IPS-18a (cell line): Measurements from ENCODE around the gene MAP3K19.
A peak's percentile ranks its signal among the peaks of the same experiment; 100 is the strongest.

Experiments
- H3K27ac ChIP-seq: one replicate; pipeline ENCODE4 v1.5.1; 2013; ENCODE audit warnings: low read length
- H3K27me3 ChIP-seq: one replicate; pipeline ENCODE4 v1.6.1; 2013; ENCODE audit warnings: mild to moderate bottlenecking, low read length; ENCODE audit not compliant: control insufficient read depth, insufficient read depth
- H3K36me3 ChIP-seq: one replicate; pipeline ENCODE4 v1.6.1; 2013; ENCODE audit warnings: low read depth, low read length; ENCODE audit not compliant: control insufficient read depth
- H3K4me1 ChIP-seq: one replicate; pipeline ENCODE4 v1.6.1; 2013; ENCODE audit warnings: low read depth, low read length; ENCODE audit not compliant: control insufficient read depth
- H3K4me3 ChIP-seq: one replicate; pipeline ENCODE4 v1.5.1; 2013; ENCODE audit warnings: low read length
- H3K9ac ChIP-seq: one replicate; pipeline ENCODE4 v1.6.1; 2013; ENCODE audit warnings: mild to moderate bottlenecking, low read length, moderate library complexity
- H3K9me3 ChIP-seq: one replicate; pipeline ENCODE4 v1.6.1; 2013; ENCODE audit warnings: low read depth, low read length; ENCODE audit not compliant: control insufficient read depth

MAP3K19 gene

DNA sequence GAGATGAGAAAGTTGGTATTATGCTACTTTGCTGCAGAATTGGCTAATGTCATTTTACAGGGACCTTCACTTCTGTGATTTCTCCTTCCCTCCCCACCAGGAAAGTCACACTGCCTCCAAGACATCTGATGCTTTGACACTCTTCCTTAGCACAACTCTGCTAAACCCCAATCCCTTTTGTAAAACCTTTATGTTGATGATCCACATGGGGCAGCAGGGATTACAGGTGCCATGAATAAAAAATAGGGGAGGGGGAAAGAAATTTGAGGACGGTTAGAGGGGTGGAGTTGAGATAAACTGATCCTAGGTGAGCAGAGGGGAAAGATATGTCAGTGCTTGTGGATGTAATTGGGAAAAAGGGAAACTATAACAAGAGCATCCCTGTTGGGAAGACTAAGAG lies 102.3 kb downstream of the MAP3K19 start:
- H3K27ac ChIP-seq: no peak overlapping the region
- H3K9ac ChIP-seq: no peak overlapping the region
- H3K4me1 ChIP-seq: peaks cover 15% of the 10 kb centered on the region
- no peaks in the 10 kb centered on the region for H3K9me3 ChIP-seq
- H3K4me3 ChIP-seq: no peak overlapping the region
- H3K27me3 ChIP-seq: no peaks in the 10 kb centered on the region
- peaks cover 60% of the 10 kb centered on the region for H3K36me3 ChIP-seq

DNA sequence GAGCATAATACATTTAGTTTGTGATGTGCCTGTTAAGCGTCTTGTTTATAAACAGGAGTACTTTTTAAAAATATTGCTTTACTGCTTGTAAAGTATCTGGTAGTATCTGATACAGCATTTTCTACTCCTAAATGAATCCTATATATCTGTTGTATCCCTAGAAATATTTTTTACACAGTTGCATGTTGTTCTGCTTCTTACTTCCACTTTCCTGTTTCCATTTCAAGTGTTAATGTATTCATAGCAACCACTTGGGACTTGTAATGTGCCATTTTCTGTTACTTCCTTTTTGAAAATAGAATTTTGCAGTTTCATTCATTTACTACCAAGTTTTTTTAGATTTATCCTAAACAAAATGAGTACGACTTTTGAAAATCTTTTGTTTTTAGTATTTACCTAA lies 103.7 kb downstream of the MAP3K19 start:
- peaks cover 71% of the 10 kb centered on the region for H3K36me3 ChIP-seq

DNA sequence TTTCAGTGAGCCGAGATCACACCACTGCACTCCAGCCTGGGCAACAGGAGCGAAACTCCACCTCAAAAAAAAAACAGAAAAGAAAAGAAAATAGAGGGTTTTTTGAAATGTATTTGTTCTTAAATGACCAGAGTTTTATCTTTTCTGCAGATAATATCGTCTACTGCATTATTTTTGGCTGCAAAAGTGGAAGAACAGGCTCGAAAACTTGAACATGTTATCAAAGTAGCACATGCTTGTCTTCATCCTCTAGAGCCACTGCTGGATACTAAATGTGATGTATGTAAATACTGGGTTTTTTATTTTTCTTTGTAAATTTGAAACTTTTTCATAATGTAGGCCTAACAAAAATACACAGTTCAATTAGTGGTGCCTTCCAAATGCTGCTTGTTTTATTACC lies 110.6 kb downstream of the MAP3K19 start:
- no peaks in the 10 kb centered on the region for H3K9me3 ChIP-seq
- no peak overlapping the region for H3K9ac ChIP-seq
- no peak overlapping the region for H3K27ac ChIP-seq
- peaks cover 51% of the 10 kb centered on the region for H3K36me3 ChIP-seq
- no peak overlapping the region for H3K4me3 ChIP-seq
- H3K4me1 ChIP-seq: no peaks in the 10 kb centered on the region
- no peaks in the 10 kb centered on the region for H3K27me3 ChIP-seq

More for the DNA sequence above, 103.7 kb downstream of the MAP3K19 start:
- Histone ChIP-seq H3K4me1 (peaks cover 15% of the 10 kb centered on the region), H3K27ac (no peak overlapping the region), H3K9ac (no peak overlapping the region), H3K27me3 (no peaks in the 10 kb centered on the region), H3K4me3 (no peak overlapping the region), H3K9me3 (no peaks in the 10 kb centered on the region)

DNA sequence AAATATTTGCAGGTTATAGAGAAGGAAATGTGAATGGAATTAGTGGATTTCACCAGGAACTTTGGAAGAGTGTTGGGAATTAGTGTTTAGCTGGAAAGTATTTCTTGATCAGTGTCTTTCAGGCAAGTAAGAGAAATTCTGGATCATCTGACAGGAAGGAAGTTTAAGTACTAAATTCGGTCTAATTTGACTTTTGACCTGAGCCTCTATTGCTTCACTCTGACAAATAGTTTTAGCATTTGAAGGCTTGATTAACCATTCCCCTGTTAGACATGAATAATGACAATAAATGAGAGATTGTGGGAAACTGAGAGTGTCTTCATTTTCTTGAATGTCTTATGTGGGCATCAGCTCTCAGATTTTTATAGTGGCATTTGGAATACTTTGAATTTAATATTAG lies 112.6 kb downstream of the MAP3K19 start:
- no peak overlapping the region for H3K4me3 ChIP-seq
- H3K9ac ChIP-seq: no peak overlapping the region
- no peak overlapping the region for H3K27ac ChIP-seq
- H3K9me3 ChIP-seq: no peaks in the 10 kb centered on the region
- H3K36me3 ChIP-seq: peaks cover 37% of the 10 kb centered on the region
- H3K27me3 ChIP-seq: no peaks in the 10 kb centered on the region
- H3K4me1 ChIP-seq: no peaks in the 10 kb centered on the region

DNA sequence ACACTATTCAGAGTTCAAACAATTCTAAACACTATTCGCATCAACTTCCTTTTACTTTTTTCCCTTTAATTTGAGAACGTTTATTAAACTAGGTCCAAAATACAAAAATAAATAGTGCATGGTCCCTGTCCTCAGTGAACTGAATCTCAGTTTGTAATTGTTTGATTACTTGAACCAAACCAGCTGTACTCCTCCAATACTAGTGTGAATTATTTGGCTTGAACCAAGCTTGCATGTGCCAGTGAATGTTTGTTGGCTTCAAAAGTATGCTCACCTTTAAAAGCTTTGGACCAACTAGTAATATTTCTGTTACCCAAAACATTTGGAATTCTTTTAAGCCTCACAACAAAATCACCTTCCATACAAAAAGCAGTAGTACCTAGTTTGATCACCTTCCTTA lies 113.1 kb downstream of the MAP3K19 start:
- H3K36me3 ChIP-seq: peaks cover 34% of the 10 kb centered on the region
- no peak overlapping the region for H3K27ac ChIP-seq
- H3K4me1 ChIP-seq: no peaks in the 10 kb centered on the region
- no peaks in the 10 kb centered on the region for H3K9me3 ChIP-seq
- no peak overlapping the region for H3K4me3 ChIP-seq
- no peaks in the 10 kb centered on the region for H3K27me3 ChIP-seq
- H3K9ac ChIP-seq: no peak overlapping the region

DNA sequence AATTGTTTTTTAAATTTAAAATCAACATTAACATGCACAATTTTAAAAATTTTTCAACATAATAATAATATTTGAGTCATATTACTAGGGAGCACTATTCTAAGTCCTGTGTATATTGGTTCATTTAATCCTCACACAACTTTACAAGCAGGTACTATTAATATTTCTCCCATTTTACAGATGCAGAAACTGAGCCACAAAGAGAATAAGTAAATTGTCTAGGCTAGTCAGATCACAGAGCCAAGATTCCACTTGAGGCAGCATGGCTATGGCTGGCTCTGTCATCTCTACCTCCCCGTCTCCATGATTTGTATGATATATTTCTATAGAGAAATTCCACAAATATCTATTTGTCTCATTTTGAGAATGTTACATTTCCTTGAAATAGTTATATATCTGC lies 113.5 kb downstream of the MAP3K19 start:
- Histone ChIP-seq H3K36me3 (peaks cover 30% of the 10 kb centered on the region), H3K4me1 (no peaks in the 10 kb centered on the region)

DNA sequence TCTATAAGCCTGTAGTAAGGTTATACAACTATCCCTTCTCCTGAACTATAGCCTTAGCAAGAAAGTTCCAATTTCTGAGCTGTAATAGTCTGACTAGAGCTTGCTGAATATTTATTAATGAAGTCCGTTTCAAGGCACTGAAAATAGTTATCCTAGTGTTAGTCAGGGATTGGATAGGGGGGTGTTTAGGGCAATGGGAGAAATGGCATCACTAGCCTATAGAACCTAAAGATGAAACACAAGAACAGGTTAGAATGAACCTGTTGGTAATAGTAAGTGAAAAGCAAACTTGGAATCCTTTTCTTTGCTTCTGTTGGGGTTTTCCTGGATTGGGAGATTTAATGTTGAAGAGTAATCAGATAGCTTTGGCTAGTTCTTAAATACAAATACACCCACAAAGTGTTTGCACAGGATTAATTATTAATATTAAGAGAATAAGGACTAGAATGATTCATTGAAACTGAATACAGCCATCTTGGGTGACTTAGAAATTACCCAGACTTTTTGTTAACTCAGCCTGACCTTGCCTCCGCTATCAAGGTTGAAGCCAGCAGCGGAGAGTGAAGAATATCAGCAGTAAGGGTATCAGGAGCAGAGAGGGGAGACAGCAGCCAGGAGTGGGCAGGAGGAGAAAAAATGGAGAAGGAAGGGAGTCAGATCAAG lies 114.3 kb downstream of the MAP3K19 start:
- H3K4me1 ChIP-seq: no peaks in the 10 kb centered on the region
- no peak overlapping the region for H3K4me3 ChIP-seq
- H3K9ac ChIP-seq: no peak overlapping the region
- peaks cover 23% of the 10 kb centered on the region for H3K36me3 ChIP-seq
- no peaks in the 10 kb centered on the region for H3K27me3 ChIP-seq
- no peaks in the 10 kb centered on the region for H3K9me3 ChIP-seq
- no peak overlapping the region for H3K27ac ChIP-seq

More for the DNA sequence above, 113.5 kb downstream of the MAP3K19 start:
- no peaks in the 10 kb centered on the region for H3K9me3 ChIP-seq
- H3K27me3 ChIP-seq: no peaks in the 10 kb centered on the region
- H3K4me3 ChIP-seq: no peak overlapping the region
- no peak overlapping the region for H3K27ac ChIP-seq
- H3K9ac ChIP-seq: no peak overlapping the region

DNA sequence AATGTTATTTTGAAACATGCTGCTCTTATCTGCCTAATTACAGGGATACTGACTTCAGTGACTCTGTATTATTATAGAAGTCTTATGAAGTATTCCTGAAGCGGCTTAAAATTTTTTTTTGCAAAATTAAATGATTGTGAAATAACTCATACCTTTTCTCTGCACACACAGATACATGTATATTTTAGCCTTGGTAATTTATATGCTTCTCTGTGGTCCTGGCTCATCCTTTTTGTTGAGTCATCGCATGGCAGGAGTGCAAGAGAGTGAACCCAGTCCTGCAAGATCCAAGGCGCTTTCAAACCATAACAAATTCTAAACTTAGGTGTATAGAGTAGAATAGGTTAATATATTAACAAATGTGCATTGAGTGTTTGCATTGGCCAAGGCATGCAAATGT lies 120.1 kb downstream of the MAP3K19 start:
- H3K4me1 ChIP-seq: peaks cover 4% of the 10 kb centered on the region
- H3K27me3 ChIP-seq: no peaks in the 10 kb centered on the region
- no peak overlapping the region for H3K27ac ChIP-seq
- H3K4me3 ChIP-seq: no peak overlapping the region
- no peak overlapping the region for H3K9ac ChIP-seq
- H3K36me3 ChIP-seq: peaks cover 4% of the 10 kb centered on the region
- no peaks in the 10 kb centered on the region for H3K9me3 ChIP-seq

DNA sequence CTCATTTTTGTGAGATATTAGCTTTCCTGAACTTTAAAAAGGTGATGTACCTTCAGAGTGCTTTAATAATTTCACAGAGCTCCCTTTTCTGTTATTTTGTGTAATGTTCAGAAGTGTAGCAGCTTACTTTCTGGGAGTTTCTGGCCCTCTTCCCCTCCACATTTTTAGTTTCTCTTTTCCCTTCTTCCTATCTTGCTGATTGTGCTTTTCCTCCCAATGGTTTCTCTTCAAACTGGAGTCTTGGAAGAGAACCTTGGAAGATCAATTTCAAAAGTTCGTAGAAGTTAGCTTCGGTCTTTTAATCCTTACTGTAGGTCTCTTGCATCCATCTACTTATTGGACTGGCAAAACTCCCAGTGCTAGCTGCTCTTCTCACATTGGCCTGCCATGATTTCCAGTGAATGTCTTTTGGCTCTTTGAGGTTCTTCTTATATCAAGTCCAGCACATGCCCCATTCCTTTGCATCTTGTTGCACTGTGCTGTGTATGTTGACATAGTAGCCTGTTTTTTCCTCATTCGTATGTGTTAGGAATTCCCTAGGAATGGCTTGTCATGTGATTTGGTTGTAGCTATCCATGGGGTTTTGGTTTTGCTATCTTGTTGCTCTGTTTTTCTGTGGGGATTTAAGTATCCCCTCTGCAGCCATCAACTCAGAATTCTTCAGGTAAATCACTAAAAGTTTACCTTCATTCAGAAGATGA lies 120.9 kb downstream of the MAP3K19 start:
- no peaks in the 10 kb centered on the region for H3K27me3 ChIP-seq
- peaks cover 4% of the 10 kb centered on the region for H3K4me1 ChIP-seq
- H3K27ac ChIP-seq: no peak overlapping the region
- H3K9me3 ChIP-seq: no peaks in the 10 kb centered on the region
- H3K4me3 ChIP-seq: no peak overlapping the region
- no peak overlapping the region for H3K9ac ChIP-seq
- H3K36me3 ChIP-seq: no peaks in the 10 kb centered on the region

DNA sequence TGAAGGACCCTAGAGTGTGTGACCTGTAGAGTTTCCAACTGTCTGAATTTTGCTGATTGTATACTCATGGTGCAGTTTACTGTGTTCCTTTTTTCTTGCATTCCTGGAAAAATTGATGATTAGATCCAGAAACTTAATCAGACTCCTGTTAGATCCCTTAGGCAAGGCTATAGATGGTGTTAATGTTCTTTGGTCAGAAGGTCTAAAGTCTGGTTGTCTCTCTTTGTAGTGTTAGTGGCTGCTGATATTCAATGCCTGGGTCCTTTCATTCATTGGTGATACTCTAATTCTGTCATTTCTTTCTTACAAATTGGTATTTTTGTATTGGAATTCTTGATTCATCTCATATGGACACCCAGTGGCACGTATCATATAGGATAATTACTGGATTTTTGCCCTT lies 122.3 kb downstream of the MAP3K19 start:
- H3K4me3 ChIP-seq: no peak overlapping the region
- no peaks in the 10 kb centered on the region for H3K27me3 ChIP-seq
- peaks cover 12% of the 10 kb centered on the region for H3K4me1 ChIP-seq
- H3K9ac ChIP-seq: no peak overlapping the region
- no peaks in the 10 kb centered on the region for H3K9me3 ChIP-seq
- H3K27ac ChIP-seq: no peak overlapping the region
- H3K36me3 ChIP-seq: peaks cover 4% of the 10 kb centered on the region

DNA sequence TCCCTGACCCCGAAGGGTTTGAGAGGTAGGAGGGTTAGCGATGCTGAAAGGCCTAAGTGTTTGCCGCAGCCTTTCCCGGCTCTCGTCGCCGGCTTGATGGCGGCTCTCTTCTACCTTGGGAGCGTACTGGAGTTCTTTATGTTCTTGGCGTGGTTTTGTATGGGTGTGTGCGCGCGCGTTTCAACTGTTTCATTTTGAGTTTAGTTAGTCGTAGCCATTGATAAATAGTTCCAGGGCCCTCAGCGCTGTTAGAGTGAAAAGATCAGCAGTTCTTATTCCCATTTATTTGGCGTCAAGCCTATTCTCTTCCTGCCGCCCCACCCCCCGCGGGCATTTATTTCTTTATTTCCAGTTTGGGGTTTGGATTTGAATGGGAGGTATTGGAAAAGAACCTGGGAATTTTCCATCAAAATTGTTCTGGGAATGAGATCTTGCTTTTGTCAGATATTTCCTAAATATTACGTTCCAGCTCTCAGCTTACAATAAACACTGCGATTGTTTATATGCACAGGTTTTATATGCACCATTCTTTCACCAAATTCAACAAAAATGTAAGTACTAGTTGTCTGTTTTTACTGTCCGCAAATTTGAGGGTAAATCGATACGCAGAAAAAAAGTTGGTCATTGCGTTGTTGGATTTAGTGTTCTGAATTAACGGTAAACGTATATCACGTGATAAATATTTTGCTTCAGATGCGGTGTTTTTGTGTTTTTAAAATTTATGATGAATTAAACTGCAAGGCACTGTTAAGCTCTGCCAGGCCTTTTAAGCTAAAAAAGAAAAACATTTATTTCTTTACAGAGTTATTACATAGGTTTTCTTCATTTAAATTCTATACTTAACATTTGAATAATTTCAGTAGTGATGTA lies 127.7 kb downstream of the MAP3K19 start:
- Histone ChIP-seq H3K27ac (peak overlapping the region; percentile 96), H3K4me1 (peaks cover 8% of the 10 kb centered on the region), H3K4me3 (peak overlapping the region; percentile 100), H3K9ac (peak overlapping the region; percentile 99), H3K9me3 (no peaks in the 10 kb centered on the region), H3K36me3 (peaks cover 4% of the 10 kb centered on the region), H3K27me3 (no peaks in the 10 kb centered on the region)
